Chondrocyte (in vitro differentiated cells): ENCODE results near the gene VAMP2. TPM values are rescaled to one million over a fixed set of nuclear protein-coding genes. Genes with fewer than 3 reads are reported as not detected.

ENCODE experiments used
- DNase-seq: peaks from one replicate; pipeline ENCODE4 v3.0.0; 2021; ENCODE audit warnings: mixed read lengths, low spot score
- H3K27ac Mint-ChIP-seq: one replicate; pipeline ENCODE4 v1.8.0; 2021; ENCODE audit warnings: mild to moderate bottlenecking, moderate library complexity, mixed read lengths; ENCODE audit not compliant: unreplicated experiment
- H3K27me3 Mint-ChIP-seq: 2 replicates; pipeline ENCODE4 v1.8.0; 2021; ENCODE audit warnings: low read depth, mixed read lengths
- H3K36me3 Mint-ChIP-seq: 2 replicates; pipeline ENCODE4 v1.8.0; 2021; ENCODE audit warnings: low read depth, mixed read lengths
- H3K4me1 Mint-ChIP-seq: 2 replicates; pipeline ENCODE4 v1.8.0; 2021; ENCODE audit warnings: low read depth, mild to moderate bottlenecking, mixed read lengths
- H3K4me3 Mint-ChIP-seq: one replicate; pipeline ENCODE4 v1.8.0; 2021; ENCODE audit warnings: mild to moderate bottlenecking, moderate library complexity, mixed read lengths; ENCODE audit not compliant: unreplicated experiment
- H3K9me3 Mint-ChIP-seq: 2 replicates; pipeline ENCODE4 v1.8.0; 2021; ENCODE audit warnings: low read depth, mixed read lengths
- long read RNA-seq: library from polyadenylated mRNA; stranded (forward); transcript quantifications from one replicate; pipeline ENCODE4 v2.0.0, GENCODE V29; 2021
- total RNA-seq: library from RNA; stranded (reverse); gene quantifications from 3 replicates; pipeline ENCODE4 v1.2.1, GENCODE V29; 2021
- TF ChIP-seq, protein P1 (sequence below): fragments of 200-600 bp; sonication (generic); IDR thresholded peaks from 2 replicates; pipeline ENCODE4 v1.5.0; 2021; ENCODE audit warnings: antibody characterized with exemption, mild to moderate bottlenecking, moderate library complexity

VAMP2 gene, protein sequence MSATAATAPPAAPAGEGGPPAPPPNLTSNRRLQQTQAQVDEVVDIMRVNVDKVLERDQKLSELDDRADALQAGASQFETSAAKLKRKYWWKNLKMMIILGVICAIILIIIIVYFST
- 45.4 to 58.1 TPM (median 46.7 TPM) in 3 replicates for total RNA-seq
- long read RNA-seq, transcript VAMP2-201 (5 exons, 2,153 nt) = major isoform, 30 of 37 reads
- long read RNA-seq, partial matches to known transcripts = 2 of 37 reads
- long read RNA-seq, other reads (novel, unspliced or antisense) = 2 of 37 reads

DNA sequence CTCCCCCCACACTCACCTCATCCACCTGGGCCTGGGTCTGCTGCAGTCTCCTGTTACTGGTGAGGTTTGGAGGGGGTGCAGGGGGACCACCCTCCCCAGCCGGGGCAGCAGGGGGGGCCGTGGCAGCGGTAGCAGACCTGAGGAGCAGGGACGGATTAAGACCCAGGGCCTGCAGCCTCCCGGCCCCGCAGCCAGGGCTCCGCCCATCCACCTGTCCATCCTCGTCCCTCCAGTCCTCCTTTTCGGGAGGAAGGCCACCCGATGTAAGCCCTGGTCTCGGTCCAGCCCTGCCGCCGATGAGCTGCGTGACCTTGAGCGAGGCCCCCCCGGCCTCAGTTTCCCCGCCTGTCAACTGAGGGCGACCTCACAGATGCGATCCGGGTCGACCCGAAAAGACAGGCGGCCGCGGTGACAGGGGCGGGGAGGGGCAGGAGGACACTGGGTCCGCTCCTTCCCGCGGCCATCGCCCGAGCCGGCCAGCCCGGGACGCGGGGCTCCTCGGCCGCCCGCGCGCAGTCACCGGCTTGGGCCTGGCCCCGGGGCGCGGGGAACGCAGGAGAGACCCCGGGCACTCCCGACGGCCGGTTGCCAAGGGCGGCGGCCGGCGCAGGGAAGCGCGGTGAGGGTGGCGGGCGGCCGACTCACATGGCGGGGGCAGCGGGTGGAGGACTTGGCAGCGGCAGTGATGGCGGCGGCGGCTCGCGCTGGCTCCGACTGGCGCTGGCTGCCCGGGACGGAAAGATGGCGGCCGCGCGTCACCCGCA lies at the start of gene VAMP2:
Gene VAMP2, minus strand, starts transcription at position 716 of the 764 bp plus-strand sequence. Its CDS starts 69 bp downstream, at position 647.
- Mint-ChIP-seq H3K36me3 (peaks cover 2% of the 10 kb centered on the region), H3K27me3 (no peaks in the 10 kb centered on the region), H3K27ac (peak within 1 kb of the TSS; percentile 99), H3K4me1 (peaks cover 46% of the 10 kb centered on the region), H3K4me3 (peak within 1 kb of the TSS; percentile 84), H3K9me3 (no peaks in the 10 kb centered on the region)
- DNase-seq = no peak
- TF ChIP-seq, protein P1, sequence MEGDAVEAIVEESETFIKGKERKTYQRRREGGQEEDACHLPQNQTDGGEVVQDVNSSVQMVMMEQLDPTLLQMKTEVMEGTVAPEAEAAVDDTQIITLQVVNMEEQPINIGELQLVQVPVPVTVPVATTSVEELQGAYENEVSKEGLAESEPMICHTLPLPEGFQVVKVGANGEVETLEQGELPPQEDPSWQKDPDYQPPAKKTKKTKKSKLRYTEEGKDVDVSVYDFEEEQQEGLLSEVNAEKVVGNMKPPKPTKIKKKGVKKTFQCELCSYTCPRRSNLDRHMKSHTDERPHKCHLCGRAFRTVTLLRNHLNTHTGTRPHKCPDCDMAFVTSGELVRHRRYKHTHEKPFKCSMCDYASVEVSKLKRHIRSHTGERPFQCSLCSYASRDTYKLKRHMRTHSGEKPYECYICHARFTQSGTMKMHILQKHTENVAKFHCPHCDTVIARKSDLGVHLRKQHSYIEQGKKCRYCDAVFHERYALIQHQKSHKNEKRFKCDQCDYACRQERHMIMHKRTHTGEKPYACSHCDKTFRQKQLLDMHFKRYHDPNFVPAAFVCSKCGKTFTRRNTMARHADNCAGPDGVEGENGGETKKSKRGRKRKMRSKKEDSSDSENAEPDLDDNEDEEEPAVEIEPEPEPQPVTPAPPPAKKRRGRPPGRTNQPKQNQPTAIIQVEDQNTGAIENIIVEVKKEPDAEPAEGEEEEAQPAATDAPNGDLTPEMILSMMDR = peak; percentile 17

DNA sequence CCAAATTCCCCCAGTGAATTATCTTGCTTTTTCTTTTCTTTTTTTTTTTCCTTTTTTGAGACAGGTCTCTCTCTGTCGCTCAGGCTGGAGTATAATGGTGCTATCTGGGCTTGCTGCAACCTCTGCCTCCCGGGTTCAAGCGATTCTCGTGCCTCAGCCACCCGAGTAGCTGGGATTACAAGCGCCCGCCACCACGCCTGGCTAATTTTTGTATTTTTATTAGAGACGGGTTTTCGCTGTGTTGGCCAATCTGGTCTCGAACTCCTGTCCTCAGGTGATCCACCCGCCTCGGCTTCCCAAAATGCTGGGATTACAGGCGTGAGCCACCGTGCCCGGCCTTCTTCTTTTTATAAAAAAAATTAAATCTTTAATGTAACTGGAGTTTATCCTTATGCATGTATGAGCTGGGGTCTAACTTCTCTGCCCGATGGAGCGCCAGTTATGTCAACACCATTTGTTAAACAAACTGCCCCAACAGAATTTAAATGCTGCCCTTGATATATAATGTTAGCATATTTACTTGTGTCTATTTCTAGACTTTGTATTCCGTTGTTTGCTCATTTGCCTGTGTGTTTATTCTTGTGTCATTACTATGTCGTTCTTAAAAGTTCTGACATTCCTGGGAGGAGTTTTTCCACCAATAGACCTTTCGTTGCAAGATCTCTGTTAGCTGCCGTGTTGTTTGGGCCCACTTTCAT lies 48.2 kb upstream of the VAMP2 start:
- Mint-ChIP-seq H3K27ac (peak overlapping the region; percentile 98), H3K36me3 (no peaks in the 10 kb centered on the region), H3K27me3 (no peaks in the 10 kb centered on the region), H3K4me3 (peak overlapping the region; percentile 93), H3K4me1 (peaks cover 19% of the 10 kb centered on the region), H3K9me3 (no peaks in the 10 kb centered on the region)
- TF ChIP-seq, protein P1 = no peak
- no peak for DNase-seq

DNA sequence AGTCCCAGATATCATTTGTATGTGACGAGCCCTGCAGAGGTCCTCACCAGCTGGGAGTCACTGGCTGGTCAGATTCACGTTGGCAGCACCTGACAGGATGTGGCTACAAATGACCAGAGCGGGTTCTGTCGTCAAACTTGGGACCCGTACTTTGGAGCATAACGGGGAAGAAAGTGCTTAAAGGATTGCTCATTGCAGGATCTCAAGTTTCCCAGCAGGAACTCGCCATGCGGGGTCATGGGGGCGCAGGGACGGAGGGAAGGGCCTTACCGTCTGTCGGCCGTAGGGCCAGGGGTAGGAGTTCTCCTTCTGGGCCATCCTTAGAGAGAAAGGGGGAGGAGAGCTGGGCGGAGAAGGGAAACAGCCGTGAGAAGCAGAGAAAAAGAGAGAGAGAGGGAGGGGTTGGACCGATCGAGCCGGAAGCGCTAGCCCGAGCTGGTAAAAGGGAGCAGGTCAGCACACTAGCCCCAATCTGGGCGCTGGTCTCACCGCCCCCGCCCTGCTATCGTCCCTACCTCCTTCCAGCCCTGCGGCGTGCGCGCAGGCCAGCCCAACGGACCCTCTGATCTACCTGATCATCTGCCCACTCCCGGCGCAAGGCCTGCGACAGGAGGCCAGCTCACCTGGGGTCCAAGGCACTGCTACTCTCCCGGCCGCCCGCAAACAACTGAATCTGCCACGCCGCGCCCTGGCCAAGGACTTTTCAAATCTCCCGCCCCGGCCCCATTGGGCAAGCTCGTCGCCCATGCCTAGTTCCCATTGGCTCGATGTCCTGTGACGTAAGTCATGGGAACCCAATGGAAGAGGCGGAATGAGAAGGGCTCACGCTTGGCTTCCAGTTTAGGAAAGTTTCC lies 47.4 kb upstream of the VAMP2 start, which contains the start of gene AURKB:
Gene AURKB, minus strand, starts transcription at position 669 of the 854 bp plus-strand sequence. Its CDS starts 351 bp downstream, at position 318.
- TF ChIP-seq, protein P1 = no peak
- H3K27ac Mint-ChIP-seq = peak within 1 kb of the TSS; percentile 98
- H3K4me1 Mint-ChIP-seq = peaks cover 19% of the 10 kb centered on the region
- DNase-seq = no peak
- H3K27me3 Mint-ChIP-seq = no peaks in the 10 kb centered on the region
- H3K9me3 Mint-ChIP-seq = no peaks in the 10 kb centered on the region
- peak within 1 kb of the TSS; percentile 93 for H3K4me3 Mint-ChIP-seq
- no peaks in the 10 kb centered on the region for H3K36me3 Mint-ChIP-seq

DNA sequence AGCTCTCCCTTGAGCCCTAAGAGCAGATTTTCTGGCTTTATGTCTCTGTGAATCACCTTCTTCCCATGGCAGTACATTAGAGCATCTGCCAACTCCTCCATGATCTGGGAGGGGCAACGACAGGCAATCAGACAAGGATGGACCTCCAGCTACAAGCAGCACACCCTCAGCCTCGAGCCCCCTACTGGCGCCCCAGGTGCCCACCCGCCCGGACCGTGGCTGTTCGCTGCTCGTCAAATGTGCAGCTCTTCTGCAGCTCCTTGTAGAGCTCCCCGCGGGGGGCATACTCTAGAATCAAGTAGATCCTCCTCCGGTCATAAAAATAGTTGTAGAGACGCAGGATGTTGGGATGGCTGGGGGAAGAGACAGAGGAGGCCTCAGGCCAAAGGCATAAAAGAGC lies 43.8 kb upstream of the VAMP2 start:
- Mint-ChIP-seq H3K36me3 (peaks cover 1% of the 10 kb centered on the region), H3K9me3 (no peaks in the 10 kb centered on the region), H3K27ac (no peak overlapping the region), H3K27me3 (no peaks in the 10 kb centered on the region), H3K4me1 (peaks cover 19% of the 10 kb centered on the region), H3K4me3 (no peak overlapping the region)
- DNase-seq = no peak
- TF ChIP-seq, protein P1 = no peak
